Natural killer cell (primary cell): ENCODE data around the gene RNF145. TPM values are rescaled to one million over a fixed set of nuclear protein-coding genes. Genes with fewer than 3 reads are reported as not detected.

Experiments used
- ATAC-seq, 3 donors: fragments of 150-1000 bp in 2 of 3; fragments of 200-7000 bp in 1 of 3; cut with Tn5 transposase; 1 replicate in 1 of 3; 2 replicates in 2 of 3; pipeline ENCODE4 v1.10.0; 2021; ENCODE audit warnings: mild to moderate bottlenecking in 2 of 3, moderate library complexity in 2 of 3
- DNase-seq, 2 donors: peaks; one replicate each; pipeline versions ENCODE4 v3.0.0 to v3.0.0-alpha.2; 2013 to 2021; ENCODE audit warnings: mixed read lengths in 1 of 2
- H3K27ac ChIP-seq: one replicate; pipeline ENCODE4 v1.5.1; 2013; ENCODE audit warnings: mild to moderate bottlenecking, low read length
- H3K27me3 ChIP-seq: one replicate; pipeline ENCODE4 v1.6.1; 2013; ENCODE audit warnings: low read length; ENCODE audit not compliant: control insufficient read depth, insufficient read depth
- H3K36me3 ChIP-seq: one replicate; pipeline ENCODE4 v1.6.1; 2013; ENCODE audit warnings: low read length; ENCODE audit not compliant: control insufficient read depth, insufficient read depth
- H3K4me1 ChIP-seq: one replicate; pipeline ENCODE4 v1.6.1; 2013; ENCODE audit warnings: low read length; ENCODE audit not compliant: control insufficient read depth, insufficient read depth
- H3K4me3 ChIP-seq: one replicate; pipeline ENCODE4 v1.5.1; 2013; ENCODE audit warnings: low read length
- H3K9me3 ChIP-seq: one replicate; pipeline ENCODE4 v1.6.1; 2013; ENCODE audit warnings: low read length; ENCODE audit not compliant: control insufficient read depth, insufficient read depth
- H3K27ac Mint-ChIP-seq, 2 donors: one replicate each; pipeline ENCODE4 v1.8.0; 2022; ENCODE audit warnings: mild to moderate bottlenecking in 2 of 2, mixed read lengths in 2 of 2, moderate library complexity in 1 of 2
- H3K27me3 Mint-ChIP-seq, 2 donors: one replicate each; pipeline ENCODE4 v1.8.0; 2022; ENCODE audit warnings: low read depth in 2 of 2, mixed read lengths in 2 of 2
- H3K36me3 Mint-ChIP-seq: one replicate; pipeline ENCODE4 v1.8.0; 2022; ENCODE audit warnings: mixed read lengths
- H3K4me1 Mint-ChIP-seq, 2 donors: one replicate each; pipeline ENCODE4 v1.8.0; 2022; ENCODE audit warnings: mixed read lengths in 2 of 2
- H3K4me3 Mint-ChIP-seq: one replicate; pipeline ENCODE4 v1.8.0; 2022; ENCODE audit warnings: mild to moderate bottlenecking, moderate library complexity, mixed read lengths
- H3K9me3 Mint-ChIP-seq, 2 donors: one replicate each; pipeline ENCODE4 v1.8.0; 2022; ENCODE audit warnings: mixed read lengths in 2 of 2
- WGBS: methylation state at CpG from one replicate; pipeline ENCODE4 v1.1.7; 2013; ENCODE audit warnings: missing lambda C conversion rate; ENCODE audit not compliant: insufficient coverage; 5-methylcytosine and 5-hydroxymethylcytosine counted together
- intact Hi-C: fragments of 100-400 bp; cut with micrococcal nuclease; formaldehyde crosslinking; loops from one replicate; pipeline ENCODE4 v1.14.2; 2022
- total RNA-seq, 4 donors: library from RNA; stranded (reverse); fragments of 120-200 nt in 1 of 4; gene quantifications; one replicate each; pipeline versions ENCODE4 v1.2.3 to v1.2.4, GENCODE V29; 2013 to 2022
- TF ChIP-seq, protein P1 (sequence below): fragments of 200-600 bp; IDR thresholded peaks from one replicate; pipeline ENCODE4 v1.8.0; 2022; ENCODE audit warnings: antibody characterized with exemption

The RNF145 gene
- total RNA-seq, 3 donors from 2014 or later (not counting 1 experiment from before 2014, with no cell fraction given): 29.8 to 40.4 (median 38.4) TPM

DNA sequence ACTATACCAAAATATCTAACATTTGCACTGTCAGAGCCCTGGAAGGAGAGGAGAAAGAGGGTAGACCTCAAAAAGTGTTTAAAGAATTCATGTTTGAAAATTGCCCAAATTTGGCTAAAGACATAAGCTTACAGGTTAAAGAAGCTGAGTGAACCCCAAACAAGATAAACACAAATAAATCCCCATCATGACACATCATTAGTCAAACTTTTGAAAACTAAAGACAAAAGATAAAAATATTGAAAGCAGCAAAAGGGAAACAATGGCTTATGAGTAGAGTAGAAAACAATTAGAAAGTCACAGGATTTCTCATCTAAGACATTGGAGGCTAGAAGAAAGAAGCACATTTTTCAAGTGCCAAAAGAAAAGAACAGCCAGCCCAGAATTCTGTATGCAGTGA, 47.7 kb upstream of the RNF145 start:
- DNase-seq (no peak), ATAC-seq (no peak)
- peaks cover 11% of the 10 kb centered on the region for H3K36me3 Mint-ChIP-seq
- H3K4me3 ChIP-seq: no peak overlapping the region
- peaks cover 6 to 8% of the 10 kb centered on the region in 2 donors for H3K4me1 Mint-ChIP-seq
- no peaks in the 10 kb centered on the region for H3K27me3 ChIP-seq
- H3K36me3 ChIP-seq: no peaks in the 10 kb centered on the region
- H3K4me1 ChIP-seq: no peaks in the 10 kb centered on the region
- intact Hi-C loops: no loop called here
- TF ChIP-seq, protein P1, sequence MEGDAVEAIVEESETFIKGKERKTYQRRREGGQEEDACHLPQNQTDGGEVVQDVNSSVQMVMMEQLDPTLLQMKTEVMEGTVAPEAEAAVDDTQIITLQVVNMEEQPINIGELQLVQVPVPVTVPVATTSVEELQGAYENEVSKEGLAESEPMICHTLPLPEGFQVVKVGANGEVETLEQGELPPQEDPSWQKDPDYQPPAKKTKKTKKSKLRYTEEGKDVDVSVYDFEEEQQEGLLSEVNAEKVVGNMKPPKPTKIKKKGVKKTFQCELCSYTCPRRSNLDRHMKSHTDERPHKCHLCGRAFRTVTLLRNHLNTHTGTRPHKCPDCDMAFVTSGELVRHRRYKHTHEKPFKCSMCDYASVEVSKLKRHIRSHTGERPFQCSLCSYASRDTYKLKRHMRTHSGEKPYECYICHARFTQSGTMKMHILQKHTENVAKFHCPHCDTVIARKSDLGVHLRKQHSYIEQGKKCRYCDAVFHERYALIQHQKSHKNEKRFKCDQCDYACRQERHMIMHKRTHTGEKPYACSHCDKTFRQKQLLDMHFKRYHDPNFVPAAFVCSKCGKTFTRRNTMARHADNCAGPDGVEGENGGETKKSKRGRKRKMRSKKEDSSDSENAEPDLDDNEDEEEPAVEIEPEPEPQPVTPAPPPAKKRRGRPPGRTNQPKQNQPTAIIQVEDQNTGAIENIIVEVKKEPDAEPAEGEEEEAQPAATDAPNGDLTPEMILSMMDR: no peak
- H3K9me3 ChIP-seq: no peaks in the 10 kb centered on the region
- peaks cover 0 to 1% of the 10 kb centered on the region in 2 donors for H3K9me3 Mint-ChIP-seq
- peaks cover 34 to 39% of the 10 kb centered on the region in 2 donors for H3K27me3 Mint-ChIP-seq
- no peak overlapping the region for H3K27ac ChIP-seq
- H3K4me3 Mint-ChIP-seq: no peak overlapping the region
- no peak overlapping the region for H3K27ac Mint-ChIP-seq

- Mint-ChIP-seq H3K4me1 (no peaks in the 10 kb centered on the region), H3K4me3 (no peak overlapping the region), H3K36me3 (peaks cover 9% of the 10 kb centered on the region), H3K9me3 (no peaks in the 10 kb centered on the region), H3K27ac (no peak overlapping the region), H3K27me3 (peaks cover 48 to 52% of the 10 kb centered on the region in 2 donors)
- no peak for DNase-seq
- Histone ChIP-seq H3K4me1 (no peaks in the 10 kb centered on the region), H3K4me3 (no peak overlapping the region), H3K27me3 (peaks cover 3% of the 10 kb centered on the region), H3K9me3 (no peaks in the 10 kb centered on the region), H3K36me3 (no peaks in the 10 kb centered on the region), H3K27ac (no peak overlapping the region)
- intact Hi-C loops: no loop called here
- whole genome bisulfite sequencing: 40% methylated on average over 1 of the region's 1 CpG
- TF ChIP-seq, protein P1: no peak
- ATAC-seq: no peak
Observed at GRCh38 chr5:159252195-159252594, 42.8 kb upstream of the RNF145 start.

- no CpG with 5 or more reads among the region's 2 CpGs for WGBS
- ATAC-seq: no peak
Observed at GRCh38 chr5:159249158-159249557, 39.8 kb upstream of the RNF145 start.

DNA sequence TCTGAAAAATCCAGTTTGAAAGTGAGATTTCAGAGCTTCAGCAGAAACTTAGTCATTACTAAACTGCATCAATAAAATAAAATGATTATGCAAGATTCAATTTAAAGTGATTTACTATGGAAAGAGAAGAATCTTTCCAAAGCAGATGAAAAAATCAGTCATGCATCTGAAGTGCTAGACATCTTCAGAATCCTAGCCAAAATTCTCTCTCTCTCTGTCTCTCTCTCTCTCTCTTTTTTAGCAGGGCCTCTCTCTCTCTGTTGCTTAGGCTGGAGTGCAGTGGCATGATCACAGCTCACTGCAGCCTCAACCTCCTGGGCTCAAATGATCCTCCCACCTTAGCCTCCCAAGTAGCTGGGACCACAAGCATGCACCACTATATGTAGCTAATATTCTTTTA, 35.5 kb upstream of the RNF145 start:
- no peaks in the 10 kb centered on the region for H3K36me3 Mint-ChIP-seq
- H3K4me3 ChIP-seq: no peak overlapping the region
- H3K27ac Mint-ChIP-seq: no peak overlapping the region
- H3K36me3 ChIP-seq: no peaks in the 10 kb centered on the region
- H3K27ac ChIP-seq: no peak overlapping the region
- no peaks in the 10 kb centered on the region for H3K4me1 Mint-ChIP-seq
- peaks cover 6% of the 10 kb centered on the region for H3K27me3 ChIP-seq
- TF ChIP-seq, protein P1: no peak
- H3K9me3 Mint-ChIP-seq: no peaks in the 10 kb centered on the region
- H3K9me3 ChIP-seq: no peaks in the 10 kb centered on the region
- H3K27me3 Mint-ChIP-seq: peaks cover 27 to 39% of the 10 kb centered on the region in 2 donors
- H3K4me3 Mint-ChIP-seq: no peak overlapping the region
- no peak for DNase-seq
- intact Hi-C loops: no loop called here
- no peaks in the 10 kb centered on the region for H3K4me1 ChIP-seq
- no peak for ATAC-seq

More at GRCh38 chr5:159249158-159249557, 39.8 kb upstream of the RNF145 start:
- Histone ChIP-seq H3K4me3 (no peak overlapping the region), H3K27ac (no peak overlapping the region), H3K27me3 (peaks cover 6% of the 10 kb centered on the region), H3K36me3 (no peaks in the 10 kb centered on the region), H3K4me1 (no peaks in the 10 kb centered on the region), H3K9me3 (no peaks in the 10 kb centered on the region)
- intact Hi-C loops: no loop called here
- no peak overlapping the region for H3K4me3 Mint-ChIP-seq
- no peaks in the 10 kb centered on the region for H3K36me3 Mint-ChIP-seq
- no peak for DNase-seq
- TF ChIP-seq, protein P1: no peak
- no peak overlapping the region for H3K27ac Mint-ChIP-seq
- peaks cover 36 to 44% of the 10 kb centered on the region in 2 donors for H3K27me3 Mint-ChIP-seq
- H3K9me3 Mint-ChIP-seq: no peaks in the 10 kb centered on the region
- no peaks in the 10 kb centered on the region for H3K4me1 Mint-ChIP-seq
